LNCaP clone FGC (cell line): ENCODE measurements around the gene YKT6.

ENCODE experiments used
- DNase-seq: peaks from one replicate; pipeline ENCODE4 v3.0.0-alpha.2; 2011; ENCODE audit warnings: low read depth
- H3K4me3 ChIP-seq: 2 replicates; pipeline ENCODE4 v1.5.1; 2011; ENCODE audit warnings: mild to moderate bottlenecking, low read depth, low read length, control low read depth
- TF ChIP-seq, protein P1 (sequence below): IDR thresholded peaks from 2 replicates; pipeline ENCODE4 v1.5.1; 2012; ENCODE audit warnings: mild to moderate bottlenecking; ENCODE audit not compliant: control insufficient read depth, insufficient read depth; ENCODE audit errors: extremely low read depth

Gene YKT6

DNA sequence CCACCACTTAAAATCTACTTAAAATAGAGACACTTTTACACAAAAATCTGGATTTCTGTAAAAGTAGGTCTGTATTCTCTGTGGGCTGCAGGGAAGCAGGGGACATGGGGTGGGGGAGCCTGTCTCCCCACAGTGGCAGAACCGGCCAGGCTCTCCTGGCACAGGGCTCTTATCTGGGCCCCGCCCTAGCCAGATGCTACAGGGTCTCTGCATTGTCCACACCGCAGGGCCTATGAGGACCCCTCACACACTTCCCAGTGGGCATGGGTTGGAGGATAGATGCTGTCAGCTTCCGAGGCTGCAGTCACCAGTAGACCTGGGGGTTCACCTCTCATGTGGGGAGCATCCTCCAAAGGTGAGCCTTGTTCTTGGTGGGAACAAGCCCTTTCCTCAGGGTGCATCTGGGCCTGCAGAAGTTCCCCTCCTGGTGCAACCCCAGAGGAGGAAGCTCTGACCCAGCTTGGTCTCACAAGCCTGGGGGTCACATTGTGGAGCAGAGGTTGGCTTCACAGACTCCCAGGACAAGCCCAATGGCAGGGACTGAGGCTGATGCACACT lies 44.2 kb upstream of the YKT6 start:
- TF ChIP-seq, protein P1, sequence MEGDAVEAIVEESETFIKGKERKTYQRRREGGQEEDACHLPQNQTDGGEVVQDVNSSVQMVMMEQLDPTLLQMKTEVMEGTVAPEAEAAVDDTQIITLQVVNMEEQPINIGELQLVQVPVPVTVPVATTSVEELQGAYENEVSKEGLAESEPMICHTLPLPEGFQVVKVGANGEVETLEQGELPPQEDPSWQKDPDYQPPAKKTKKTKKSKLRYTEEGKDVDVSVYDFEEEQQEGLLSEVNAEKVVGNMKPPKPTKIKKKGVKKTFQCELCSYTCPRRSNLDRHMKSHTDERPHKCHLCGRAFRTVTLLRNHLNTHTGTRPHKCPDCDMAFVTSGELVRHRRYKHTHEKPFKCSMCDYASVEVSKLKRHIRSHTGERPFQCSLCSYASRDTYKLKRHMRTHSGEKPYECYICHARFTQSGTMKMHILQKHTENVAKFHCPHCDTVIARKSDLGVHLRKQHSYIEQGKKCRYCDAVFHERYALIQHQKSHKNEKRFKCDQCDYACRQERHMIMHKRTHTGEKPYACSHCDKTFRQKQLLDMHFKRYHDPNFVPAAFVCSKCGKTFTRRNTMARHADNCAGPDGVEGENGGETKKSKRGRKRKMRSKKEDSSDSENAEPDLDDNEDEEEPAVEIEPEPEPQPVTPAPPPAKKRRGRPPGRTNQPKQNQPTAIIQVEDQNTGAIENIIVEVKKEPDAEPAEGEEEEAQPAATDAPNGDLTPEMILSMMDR: no peak
- H3K4me3 ChIP-seq: no peak overlapping the region
- no peak for DNase-seq

DNA sequence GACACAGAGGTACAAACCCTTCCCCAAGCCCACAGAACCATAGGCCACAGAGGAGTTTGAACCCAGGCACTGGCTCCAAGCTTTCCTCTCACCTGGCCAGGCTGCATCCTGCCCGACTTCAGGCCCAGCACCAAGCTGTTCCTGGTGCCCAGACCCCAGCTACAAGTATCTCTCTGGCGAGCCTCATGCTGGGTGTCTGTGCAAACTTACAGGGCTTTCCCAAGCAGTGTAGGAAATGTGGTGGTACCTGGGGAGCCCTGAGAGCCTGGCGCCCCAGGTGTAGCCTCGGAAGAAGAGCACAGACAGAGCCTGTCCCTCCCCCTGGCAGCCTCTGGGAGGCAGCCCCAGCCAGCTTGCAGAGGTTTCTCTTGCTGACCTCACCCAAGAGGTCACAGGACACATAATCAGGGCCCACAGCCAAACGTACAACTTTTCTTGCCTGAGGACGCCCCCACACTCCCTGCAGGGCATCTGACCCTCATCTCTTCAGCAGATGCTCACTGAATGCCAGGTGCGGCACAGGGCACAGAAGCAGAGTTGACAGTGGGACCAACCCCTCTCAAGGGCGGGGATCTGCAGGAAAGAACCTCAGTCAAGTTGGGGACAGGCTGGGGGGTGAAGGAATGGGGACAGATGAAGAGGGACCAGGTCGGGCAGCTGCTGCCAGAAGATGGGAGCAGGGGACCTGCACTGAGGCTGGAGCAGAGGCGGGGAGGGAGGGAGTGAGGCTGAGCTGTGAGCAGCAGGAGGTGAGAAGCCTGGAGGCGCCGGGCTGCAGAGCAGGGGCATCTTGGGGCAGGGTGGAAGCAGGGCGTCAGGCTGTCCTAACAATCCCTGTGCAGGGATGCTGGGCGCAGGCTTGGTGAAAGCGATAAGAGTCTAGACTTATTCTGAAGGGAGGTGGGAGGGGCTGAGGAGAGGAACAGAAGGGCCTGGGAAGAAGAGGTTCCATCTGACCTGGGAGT lies 43.4 kb upstream of the YKT6 start:
- TF ChIP-seq, protein P1: 0 out of 2 replicates have a peak, but pooled peaks have one; percentile 7
- no peak for DNase-seq
- H3K4me3 ChIP-seq: no peak overlapping the region

DNA sequence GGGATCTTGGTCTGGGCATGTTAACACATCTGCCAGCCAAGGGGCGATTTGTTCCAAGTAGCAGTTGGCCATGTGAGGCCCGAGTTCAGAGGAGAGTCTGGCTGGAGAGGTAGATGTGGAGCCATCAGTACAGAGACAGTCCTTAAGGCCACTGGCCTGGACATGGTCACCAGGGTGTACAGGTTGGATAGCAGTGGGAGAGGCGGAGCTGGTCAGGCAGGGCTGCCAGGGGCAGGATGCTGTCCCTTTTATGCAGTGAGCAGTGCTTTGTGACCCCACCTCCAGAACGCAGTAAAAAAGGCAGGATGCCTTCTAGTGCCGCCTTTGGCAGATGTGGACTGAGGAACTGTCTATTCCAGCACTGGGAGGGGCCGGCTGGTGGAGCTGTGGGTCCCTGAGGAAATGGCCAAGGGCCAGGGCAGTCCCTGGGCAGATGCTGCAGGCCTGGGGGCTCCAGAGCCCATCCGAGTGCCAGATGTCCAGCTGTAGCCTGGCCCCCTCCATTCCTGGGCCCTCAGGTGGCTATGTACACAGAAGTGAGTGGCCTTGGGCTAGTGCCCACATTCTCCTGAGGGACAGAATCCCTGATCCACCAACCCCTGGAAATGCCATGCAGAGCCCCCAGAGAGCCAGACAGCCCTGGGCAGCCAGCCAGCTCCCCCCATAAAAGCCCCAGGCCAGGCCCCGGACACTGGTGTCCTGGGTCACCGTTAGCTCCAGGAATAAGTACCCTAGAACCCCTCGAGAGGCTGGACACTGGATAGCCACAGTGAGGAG lies 42.5 kb upstream of the YKT6 start:
- DNase-seq: no peak
- TF ChIP-seq, protein P1: no peak

DNA sequence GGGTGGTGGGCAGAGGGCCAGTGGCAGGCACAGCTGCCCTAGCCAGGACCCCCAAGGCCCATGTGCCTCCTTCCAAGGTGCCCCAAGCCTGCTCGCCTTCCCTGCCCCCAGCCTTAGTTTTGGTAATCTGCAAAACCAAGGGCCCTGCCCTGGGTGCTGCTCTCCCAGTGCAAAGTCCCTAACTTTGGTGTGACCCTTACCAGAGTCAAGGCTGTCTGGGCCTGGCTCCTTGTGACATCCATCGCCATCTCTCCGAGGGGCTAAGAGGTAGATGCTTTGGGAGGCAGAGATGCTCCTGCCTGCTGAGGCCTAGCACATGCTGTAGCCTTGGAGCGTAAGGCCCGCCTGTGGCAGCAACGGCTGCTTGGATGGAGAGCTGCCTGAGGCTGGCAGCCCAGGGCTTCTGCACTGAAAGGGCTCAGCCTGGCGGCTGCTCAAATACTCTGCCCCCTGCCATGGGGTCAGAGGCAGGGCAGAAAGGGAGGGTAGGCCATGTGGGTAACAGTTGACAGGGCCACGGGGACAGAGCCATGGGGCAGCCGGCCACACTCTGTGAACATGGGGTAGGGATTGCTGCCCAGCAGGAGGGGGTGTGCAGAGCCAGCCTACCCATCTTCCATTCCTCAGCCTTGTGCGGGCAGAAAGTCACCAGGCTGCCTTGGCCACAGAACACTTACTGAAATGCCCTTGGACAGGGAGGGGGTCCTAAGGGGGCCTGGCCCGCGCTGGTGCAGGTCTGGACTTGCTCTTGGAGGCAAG lies 41.7 kb upstream of the YKT6 start:
- DNase-seq: no peak
- TF ChIP-seq, protein P1: no peak
- H3K4me3 ChIP-seq: no peak overlapping the region

More for the DNA sequence above, 42.5 kb upstream of the YKT6 start:
- no peak overlapping the region for H3K4me3 ChIP-seq

DNA sequence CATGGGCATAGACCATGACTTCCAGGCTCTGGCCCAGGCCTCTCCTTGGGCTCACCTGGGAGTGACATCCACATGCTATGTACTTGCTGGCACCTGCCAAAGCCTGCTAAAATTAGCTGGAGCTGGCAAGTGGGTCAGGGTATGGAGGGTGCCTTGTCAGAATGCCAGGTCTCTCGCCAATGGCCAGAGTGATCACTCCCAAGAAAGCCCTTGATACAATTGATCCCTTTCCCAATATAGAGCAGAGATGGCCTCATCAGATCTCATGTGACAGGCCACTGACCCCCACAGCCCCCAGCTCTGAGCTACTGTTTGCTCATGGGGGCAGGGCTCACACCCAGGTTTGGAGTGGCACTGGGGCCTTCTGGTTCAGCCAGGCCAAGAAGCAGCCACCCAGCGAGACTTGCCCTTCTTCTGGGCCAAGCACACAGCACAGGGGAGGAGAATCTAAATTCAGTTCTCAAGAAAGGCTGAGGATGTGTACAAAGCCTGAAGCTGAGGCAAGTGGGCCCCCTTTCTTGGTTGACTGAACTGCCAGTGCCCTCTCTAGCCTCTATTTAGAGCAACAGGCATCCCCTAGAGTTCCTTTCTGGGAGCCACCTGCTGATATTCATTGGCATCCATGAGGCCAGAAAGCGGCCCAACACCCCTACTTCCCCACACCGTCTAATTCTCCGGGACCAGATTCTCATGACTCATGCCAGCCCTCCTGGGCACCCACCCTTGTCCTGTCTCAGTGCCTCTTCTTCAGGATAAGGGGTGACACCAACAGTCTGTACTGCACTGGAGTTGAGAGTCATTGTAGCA lies 40.8 kb upstream of the YKT6 start:
- TF ChIP-seq, protein P1: no peak

DNA sequence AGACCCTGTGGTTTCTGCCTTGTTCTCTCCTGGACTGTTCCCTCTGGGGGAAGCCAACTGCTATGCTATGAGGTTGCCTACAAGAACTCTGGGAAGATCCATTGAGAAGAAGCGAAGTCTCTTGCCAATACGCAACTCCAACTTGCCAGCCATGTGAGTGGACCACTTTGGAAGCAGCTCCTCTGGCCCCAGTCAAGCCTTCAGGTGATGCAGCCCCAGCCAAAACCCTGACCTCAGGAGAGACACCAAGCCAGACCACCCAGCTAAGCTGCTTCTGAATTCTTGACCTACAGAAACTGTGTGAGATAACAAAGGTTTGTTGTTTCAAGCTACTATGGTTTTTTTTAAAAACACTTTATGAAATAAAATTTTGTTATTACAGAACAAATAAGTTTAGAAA lies 39.4 kb upstream of the YKT6 start:
- TF ChIP-seq, protein P1: no peak
- no peak overlapping the region for H3K4me3 ChIP-seq
- DNase-seq: no peak

More for the DNA sequence above, 40.8 kb upstream of the YKT6 start:
- no peak for DNase-seq
- no peak overlapping the region for H3K4me3 ChIP-seq
